ENCODE data around the gene DAD1. TPM values are rescaled to one million over a fixed set of nuclear protein-coding genes. Genes with fewer than 3 reads are reported as not detected.

DAD1 gene
- total and polyA plus RNA-seq, 9 donors, result 117 to 310 (median 143) TPM

GRCh38 chr14:22558221-22558913 is 30.7 kb downstream of the DAD1 start:
- no peak overlapping the region for H3K27ac ChIP-seq
- TF ChIP-seq POLR2A (IDR thresholded peaks at IDR 0.05) (no peak), EP300 (IDR thresholded peaks at IDR 0.05) (no peak), CTCF (IDR thresholded peaks at IDR 0.05) (no peak)
- WGBS, 3 donors, result 74 to 80% (median 76%) methylated on average over 25 of the region's 25 CpGs
- H3K4me3 ChIP-seq, result no peak overlapping the region
- no peaks in the 10 kb centered on the region for H3K27me3 ChIP-seq
- H3K36me3 ChIP-seq, result no peaks in the 10 kb centered on the region
- H3K9me3 ChIP-seq, result no peaks in the 10 kb centered on the region
- DNase-seq, result no peak
- H3K4me1 ChIP-seq (ENCODE audit: insufficient read depth), result no peaks in the 10 kb centered on the region
- intact Hi-C loops (cut with DNase I), result loop anchor here in 1 of 4 donors (10.0 kb wide), 1 partner anchor 96 kb away; no protein-coding TSS in a partner anchor

- Histone ChIP-seq H3K4me1 (ENCODE audit: insufficient read depth) (no peaks in the 10 kb centered on the region), H3K27ac (no peak overlapping the region), H3K36me3 (no peaks in the 10 kb centered on the region), H3K4me3 (no peak overlapping the region), H3K27me3 (no peaks in the 10 kb centered on the region), H3K9me3 (no peaks in the 10 kb centered on the region)
- TF ChIP-seq CTCF (IDR thresholded peaks at IDR 0.05), result no peak
- TF ChIP-seq POLR2A (IDR thresholded peaks at IDR 0.05), result no peak
- TF ChIP-seq EP300 (IDR thresholded peaks at IDR 0.05), result no peak
- 91 to 98% (median 93%) methylated on average over 1 of the region's 1 CpG for WGBS, 3 donors
- intact Hi-C loops (cut with DNase I), result loop anchor here in 1 of 4 donors (10.0 kb wide), 1 partner anchor 97 kb away; no protein-coding TSS in a partner anchor
- no peak for DNase-seq
Observed at GRCh38 chr14:22557846-22558220, 31.2 kb downstream of the DAD1 start.

GRCh38 chr14:22556990-22557623 is 31.9 kb downstream of the DAD1 start:
- Histone ChIP-seq H3K4me3 (peak overlapping the region; percentile 29), H3K36me3 (no peaks in the 10 kb centered on the region), H3K9me3 (no peaks in the 10 kb centered on the region), H3K4me1 (ENCODE audit: insufficient read depth) (no peaks in the 10 kb centered on the region), H3K27me3 (no peaks in the 10 kb centered on the region), H3K27ac (no peak overlapping the region)
- WGBS, 3 donors, result 3 to 7% (median 5%) methylated on average over 22 to 28 of the region's 28 CpGs
- DNase-seq, result peak; percentile 79 to 88 (median 87)
- TF ChIP-seq POLR2A (IDR thresholded peaks at IDR 0.05) (no peak), CTCF (IDR thresholded peaks at IDR 0.05) (peak; percentile 94 to 99 (median 97))
- intact Hi-C loops (cut with DNase I), result loop anchor here in 1 of 4 donors (10.0 kb wide), 1 partner anchor 98 kb away; no protein-coding TSS in a partner anchor

- Histone ChIP-seq H3K36me3 (no peaks in the 10 kb centered on the region), H3K4me3 (no peak overlapping the region), H3K9me3 (no peaks in the 10 kb centered on the region), H3K4me1 (ENCODE audit: insufficient read depth) (no peaks in the 10 kb centered on the region), H3K27ac (no peak overlapping the region), H3K27me3 (no peaks in the 10 kb centered on the region)
- intact Hi-C loops (cut with DNase I), result loop anchor here in 1 of 4 donors (10.0 kb wide), 1 partner anchor 98 kb away; no protein-coding TSS in a partner anchor
- 40 to 63% (median 50%) methylated on average over 27 to 28 of the region's 28 CpGs for WGBS, 3 donors
- TF ChIP-seq EP300 (IDR thresholded peaks at IDR 0.05) (no peak), CTCF (IDR thresholded peaks at IDR 0.05) (no peak), POLR2A (IDR thresholded peaks at IDR 0.05) (no peak)
- DNase-seq, result peak in 2 of 5 donors; percentile 23 to 45
Observed at GRCh38 chr14:22556021-22556989, 32.7 kb downstream of the DAD1 start.
